SH-SY5Y (cell line): ENCODE measurements around the gene ADA.

ENCODE experiments used
- GATA2 ChIP-seq: IDR thresholded peaks from 2 replicates; pipeline ENCODE4 v1.6.1; 2011; ENCODE audit warnings: mild to moderate bottlenecking, low read depth, low read length
- GATA3 ChIP-seq: IDR thresholded peaks from 2 replicates; pipeline ENCODE4 v1.6.1; 2011; ENCODE audit warnings: low read depth, mild to moderate bottlenecking, low read length, moderate library complexity

DNA sequence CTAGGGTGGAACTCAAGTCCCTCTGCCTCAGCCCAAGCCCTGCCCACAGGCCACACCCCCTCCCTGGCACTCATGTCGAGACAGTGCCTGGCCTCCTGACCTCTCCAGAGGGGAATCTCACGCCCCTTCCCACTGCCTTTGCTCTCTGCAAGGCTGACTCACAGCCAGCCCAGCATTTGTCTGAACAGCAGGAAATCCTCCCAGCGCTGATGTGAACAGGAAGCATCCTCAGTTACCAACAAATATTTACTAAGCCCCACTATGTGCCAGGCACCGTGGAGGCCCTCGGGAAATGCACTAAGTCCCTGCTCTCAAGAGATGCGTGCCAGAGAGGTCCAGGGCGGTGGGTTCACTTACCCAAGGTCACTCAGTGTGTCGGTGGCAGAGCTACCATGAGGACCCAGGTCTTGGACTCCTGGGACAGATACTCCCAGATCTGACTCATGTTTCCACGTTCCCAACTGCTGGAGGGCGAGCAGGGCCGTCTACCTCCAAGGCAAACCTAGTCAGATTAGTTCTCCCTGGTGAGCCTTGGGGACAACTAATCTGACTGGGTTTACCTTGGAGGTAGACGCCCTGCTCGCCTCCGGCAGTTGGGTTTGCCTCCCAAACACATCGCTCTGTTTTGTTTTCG lies 7.8 kb downstream of the ADA start:
- TF ChIP-seq GATA3 (no peak), GATA2 (no peak)
